Activated CD8-positive, alpha-beta T cell treated with anti-CD3 and anti-CD28 coated beads for 36 hours (primary cell): ENCODE measurements around the gene KCNMB4. TPM values are rescaled to one million over a fixed set of nuclear protein-coding genes. Genes with fewer than 3 reads are reported as not detected.

Source experiments
- ATAC-seq: fragments of 200-7000 bp; cut with Tn5 transposase; one replicate; pipeline ENCODE4 v1.10.0; 2021; ENCODE audit warnings: mild to moderate bottlenecking, moderate library complexity
- CTCF ChIA-PET: fragments of 350-600 bp; sonication (Branson Sonifier 250); formaldehyde crosslinking; loops from one replicate; lab custom pipeline; 2021; ENCODE audit warnings: antibody characterized with exemption; lab: Charles Lee
- POLR2A ChIA-PET: fragments of 350-600 bp; sonication (Branson Sonifier 250); formaldehyde crosslinking; loops from one replicate; lab custom pipeline; 2021; ENCODE audit warnings: antibody characterized with exemption; lab: Charles Lee
- DNase-seq: peaks from one replicate; pipeline ENCODE4 v3.0.0-alpha.2; 2020
- H3K27ac Mint-ChIP-seq: one replicate; pipeline ENCODE4 v1.8.0; 2021; ENCODE audit warnings: mild to moderate bottlenecking, mixed read lengths
- H3K27me3 Mint-ChIP-seq: one replicate; pipeline ENCODE4 v1.8.0; 2021; ENCODE audit warnings: mixed read lengths
- H3K36me3 Mint-ChIP-seq: one replicate; pipeline ENCODE4 v1.8.0; 2021; ENCODE audit warnings: low read depth, mixed read lengths
- H3K4me1 Mint-ChIP-seq: one replicate; pipeline ENCODE4 v1.8.0; 2021; ENCODE audit warnings: low read depth, mixed read lengths
- H3K4me3 Mint-ChIP-seq: one replicate; pipeline ENCODE4 v1.8.0; 2021; ENCODE audit warnings: mild to moderate bottlenecking, moderate library complexity, mixed read lengths
- H3K9me3 Mint-ChIP-seq: one replicate; pipeline ENCODE4 v1.8.0; 2021; ENCODE audit warnings: mixed read lengths
- intact Hi-C: fragments of 100-400 bp; cut with micrococcal nuclease; formaldehyde crosslinking; loops from one replicate; pipeline ENCODE4 v1.10.0; 2022
- total RNA-seq, 2 experiments: library from RNA; stranded (reverse); gene quantifications; one replicate each; pipeline ENCODE4 v1.2.3, GENCODE V29; 2021
- TF ChIP-seq, protein P1 (sequence below): fragments of 200-600 bp; IDR thresholded peaks from one replicate; pipeline ENCODE4 v1.8.0; 2022; ENCODE audit warnings: antibody characterized with exemption, mild to moderate bottlenecking

Gene KCNMB4
- total RNA-seq, 2 experiments from 2014 or later, result 1.0 to 1.3 TPM

DNA sequence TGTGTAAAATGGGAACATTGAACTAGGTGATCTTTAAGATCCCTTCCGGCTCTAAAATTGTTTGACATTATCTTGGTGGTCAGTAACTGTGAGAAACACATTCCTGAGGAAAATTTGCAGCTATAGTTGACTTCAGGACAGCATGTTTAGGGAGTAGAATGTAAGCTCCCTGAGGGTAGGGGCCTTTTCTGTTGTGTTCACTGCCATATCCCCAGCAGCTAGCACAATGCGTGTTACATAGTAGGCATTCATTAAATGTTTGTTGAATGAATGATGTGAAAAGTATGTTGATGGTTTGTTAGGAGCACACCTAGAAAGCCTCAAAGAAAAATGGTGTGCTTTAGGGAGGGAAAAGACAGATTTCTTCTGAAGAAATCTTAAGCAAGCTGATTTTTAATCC, 38.5 kb upstream of the KCNMB4 start:
- DNase-seq (no peak), ATAC-seq (no peak)
- no peaks in the 10 kb centered on the region for H3K27me3 Mint-ChIP-seq
- ChIA-PET CTCF (interaction anchor here (1.1 kb wide), 1 partner anchor 19 kb away, joined by 3 read pairs; no protein-coding TSS in a partner anchor), POLR2A (interaction anchor here (0.9 kb wide), 1 partner anchor 84 kb away, joined by 3 read pairs; no protein-coding TSS in a partner anchor)
- no peaks in the 10 kb centered on the region for H3K9me3 Mint-ChIP-seq
- peaks cover 44% of the 10 kb centered on the region for H3K36me3 Mint-ChIP-seq
- H3K4me1 Mint-ChIP-seq, result peaks cover 23% of the 10 kb centered on the region
- no peak overlapping the region for H3K4me3 Mint-ChIP-seq
- intact Hi-C loops, result no loop called here
- TF ChIP-seq, protein P1, sequence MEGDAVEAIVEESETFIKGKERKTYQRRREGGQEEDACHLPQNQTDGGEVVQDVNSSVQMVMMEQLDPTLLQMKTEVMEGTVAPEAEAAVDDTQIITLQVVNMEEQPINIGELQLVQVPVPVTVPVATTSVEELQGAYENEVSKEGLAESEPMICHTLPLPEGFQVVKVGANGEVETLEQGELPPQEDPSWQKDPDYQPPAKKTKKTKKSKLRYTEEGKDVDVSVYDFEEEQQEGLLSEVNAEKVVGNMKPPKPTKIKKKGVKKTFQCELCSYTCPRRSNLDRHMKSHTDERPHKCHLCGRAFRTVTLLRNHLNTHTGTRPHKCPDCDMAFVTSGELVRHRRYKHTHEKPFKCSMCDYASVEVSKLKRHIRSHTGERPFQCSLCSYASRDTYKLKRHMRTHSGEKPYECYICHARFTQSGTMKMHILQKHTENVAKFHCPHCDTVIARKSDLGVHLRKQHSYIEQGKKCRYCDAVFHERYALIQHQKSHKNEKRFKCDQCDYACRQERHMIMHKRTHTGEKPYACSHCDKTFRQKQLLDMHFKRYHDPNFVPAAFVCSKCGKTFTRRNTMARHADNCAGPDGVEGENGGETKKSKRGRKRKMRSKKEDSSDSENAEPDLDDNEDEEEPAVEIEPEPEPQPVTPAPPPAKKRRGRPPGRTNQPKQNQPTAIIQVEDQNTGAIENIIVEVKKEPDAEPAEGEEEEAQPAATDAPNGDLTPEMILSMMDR, result no peak
- H3K27ac Mint-ChIP-seq, result no peak overlapping the region

DNA sequence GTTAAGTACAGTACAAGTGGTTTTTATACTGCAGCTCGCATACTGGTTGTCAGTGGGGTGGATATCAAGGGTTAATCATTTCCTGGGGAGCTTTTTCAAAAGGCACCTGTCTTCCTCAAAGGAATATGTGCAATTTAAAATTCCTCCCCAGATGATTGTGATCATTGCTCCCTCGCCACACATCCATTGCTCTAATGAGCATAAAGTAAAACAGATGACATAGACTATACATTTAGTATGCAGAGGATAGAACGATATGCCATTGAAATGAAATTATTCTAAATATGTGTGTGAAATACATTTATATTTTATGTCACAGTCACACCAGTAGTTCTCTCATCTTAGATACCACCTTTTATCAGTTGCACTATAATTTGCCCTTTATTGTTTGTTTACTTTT, 36.4 kb upstream of the KCNMB4 start:
- ATAC-seq (no peak), DNase-seq (no peak)
- Mint-ChIP-seq H3K4me1 (peaks cover 23% of the 10 kb centered on the region), H3K4me3 (no peak overlapping the region), H3K36me3 (peaks cover 36% of the 10 kb centered on the region), H3K27me3 (no peaks in the 10 kb centered on the region), H3K27ac (no peak overlapping the region), H3K9me3 (no peaks in the 10 kb centered on the region)
- TF ChIP-seq, protein P1, result no peak
- CTCF ChIA-PET, result no interaction called here
- intact Hi-C loops, result no loop called here
- POLR2A ChIA-PET, result interaction anchor here (0.7 kb wide), 1 partner anchor 130 kb away, joined by 3 read pairs; no protein-coding TSS in a partner anchor

DNA sequence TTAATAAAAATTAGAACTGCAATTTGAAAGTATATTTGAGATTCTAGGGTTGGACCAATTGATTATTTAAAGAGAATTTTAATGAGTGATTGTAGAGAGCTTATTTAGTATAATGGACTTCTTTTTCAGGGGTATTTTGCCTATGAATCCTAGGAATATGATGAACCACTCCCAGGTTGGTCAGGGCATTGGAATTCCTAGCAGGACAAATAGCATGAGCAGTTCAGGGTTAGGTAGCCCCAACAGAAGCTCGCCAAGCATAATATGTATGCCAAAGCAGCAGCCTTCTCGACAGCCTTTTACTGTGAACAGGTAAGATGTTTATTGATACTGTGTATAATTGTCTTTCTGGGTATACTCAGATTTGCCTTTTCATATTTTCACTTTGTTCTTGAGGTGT, 35.9 kb upstream of the KCNMB4 start:
- Mint-ChIP-seq H3K4me3 (no peak overlapping the region), H3K27ac (no peak overlapping the region), H3K4me1 (peaks cover 23% of the 10 kb centered on the region), H3K36me3 (peaks cover 38% of the 10 kb centered on the region), H3K9me3 (no peaks in the 10 kb centered on the region), H3K27me3 (no peaks in the 10 kb centered on the region)
- ATAC-seq (no peak), DNase-seq (no peak)
- intact Hi-C loops, result no loop called here
- ChIA-PET CTCF (no interaction called here), POLR2A (interaction anchor here (0.7 kb wide), 1 partner anchor 130 kb away, joined by 3 read pairs; no protein-coding TSS in a partner anchor)
- TF ChIP-seq, protein P1, result no peak

DNA sequence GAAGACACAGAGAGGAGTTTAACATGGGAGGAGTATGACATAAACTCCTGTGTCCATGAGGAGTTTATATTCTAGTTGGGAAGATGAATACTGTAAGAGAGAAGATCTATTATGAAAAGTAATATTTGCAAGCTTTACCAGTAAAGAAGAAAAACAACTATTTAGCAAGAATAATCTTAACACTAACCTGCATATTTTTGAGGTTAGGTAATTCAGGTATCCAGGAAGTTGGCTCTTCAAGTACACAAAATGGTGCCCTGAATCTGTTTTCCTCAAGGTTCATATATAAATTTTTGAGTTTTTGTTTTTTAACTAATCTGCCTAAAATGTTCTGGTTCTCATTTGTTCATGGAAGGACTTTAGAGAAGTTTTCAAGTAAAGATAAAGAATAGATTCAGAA, 33.9 kb upstream of the KCNMB4 start:
- H3K4me3 Mint-ChIP-seq, result no peak overlapping the region
- peaks cover 18% of the 10 kb centered on the region for H3K4me1 Mint-ChIP-seq
- peaks cover 30% of the 10 kb centered on the region for H3K36me3 Mint-ChIP-seq
- ChIA-PET CTCF (no interaction called here), POLR2A (no interaction called here)
- ATAC-seq, result no peak
- intact Hi-C loops, result no loop called here
- TF ChIP-seq, protein P1, result no peak
- no peaks in the 10 kb centered on the region for H3K27me3 Mint-ChIP-seq
- H3K9me3 Mint-ChIP-seq, result no peaks in the 10 kb centered on the region
- no peak overlapping the region for H3K27ac Mint-ChIP-seq
- no peak for DNase-seq

DNA sequence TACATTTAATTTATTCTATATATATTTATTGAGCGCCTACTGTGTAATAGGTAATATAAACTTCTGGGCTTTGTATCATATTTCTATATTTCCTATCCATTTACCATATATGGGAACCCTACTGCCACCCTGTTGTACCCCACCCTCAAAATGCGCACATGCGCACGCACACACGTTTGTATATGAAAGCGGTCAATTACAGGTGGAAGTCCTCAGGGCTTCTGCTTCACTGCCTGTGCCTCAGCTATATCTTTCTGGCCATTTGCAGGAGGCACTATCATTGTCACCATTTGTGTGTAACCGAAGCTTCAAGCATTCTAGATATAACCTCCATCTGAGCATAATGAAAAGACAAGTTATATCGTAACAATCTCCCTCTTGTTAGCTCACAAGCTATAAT, 31.3 kb upstream of the KCNMB4 start:
- H3K4me3 Mint-ChIP-seq, result no peak overlapping the region
- ChIA-PET POLR2A (no interaction called here), CTCF (interaction anchor here (0.6 to 1.0 kb wide), 2 partner anchors 41 to 455 kb away, joined by 3 to 4 read pairs; no protein-coding TSS in a partner anchor)
- DNase-seq, result no peak
- no peaks in the 10 kb centered on the region for H3K9me3 Mint-ChIP-seq
- ATAC-seq, result no peak
- H3K27me3 Mint-ChIP-seq, result no peaks in the 10 kb centered on the region
- TF ChIP-seq, protein P1, result no peak
- H3K4me1 Mint-ChIP-seq, result peaks cover 7% of the 10 kb centered on the region
- no peak overlapping the region for H3K27ac Mint-ChIP-seq
- intact Hi-C loops, result no loop called here
- peaks cover 30% of the 10 kb centered on the region for H3K36me3 Mint-ChIP-seq
